Measurements from ENCODE around the gene ZDHHC14.

Gene ZDHHC14

GRCh38 chr6:157724138-157724820, 343.3 kb downstream of the ZDHHC14 start:
- Histone ChIP-seq H3K36me3 (ENCODE audit: control insufficient read depth, insufficient read depth, low read length) (no peaks in the 10 kb centered on the region), H3K4me3 (ENCODE audit: low read length) (no peak overlapping the region), H3K27ac (ENCODE audit: low read depth, low read length) (no peak overlapping the region), H3K9ac (ENCODE audit: low read length) (no peak overlapping the region), H3K27me3 (ENCODE audit: control insufficient read depth, insufficient read depth, low read length) (no peaks in the 10 kb centered on the region), H3K4me1 (ENCODE audit: control insufficient read depth, insufficient read depth, low read length) (no peaks in the 10 kb centered on the region)

- H3K9ac ChIP-seq (ENCODE audit: low read length): no peak overlapping the region
- H3K4me1 ChIP-seq (ENCODE audit: control insufficient read depth, insufficient read depth, low read length): no peaks in the 10 kb centered on the region
- no peaks in the 10 kb centered on the region for H3K36me3 ChIP-seq (ENCODE audit: control insufficient read depth, insufficient read depth, low read length)
- H3K27ac ChIP-seq (ENCODE audit: low read depth, low read length): no peak overlapping the region
- H3K4me3 ChIP-seq (ENCODE audit: low read length): no peak overlapping the region
- H3K27me3 ChIP-seq (ENCODE audit: control insufficient read depth, insufficient read depth, low read length): no peaks in the 10 kb centered on the region
Observed at GRCh38 chr6:157724960-157725741, 344.2 kb downstream of the ZDHHC14 start.

- no peaks in the 10 kb centered on the region for H3K27me3 ChIP-seq (ENCODE audit: control insufficient read depth, insufficient read depth, low read length)
- H3K9ac ChIP-seq (ENCODE audit: low read length): no peak overlapping the region
- H3K4me1 ChIP-seq (ENCODE audit: control insufficient read depth, insufficient read depth, low read length): no peaks in the 10 kb centered on the region
- no peak overlapping the region for H3K4me3 ChIP-seq (ENCODE audit: low read length)
- H3K36me3 ChIP-seq (ENCODE audit: control insufficient read depth, insufficient read depth, low read length): no peaks in the 10 kb centered on the region
- H3K27ac ChIP-seq (ENCODE audit: low read depth, low read length): no peak overlapping the region
Observed at GRCh38 chr6:157725836-157726235, 344.8 kb downstream of the ZDHHC14 start.

GRCh38 chr6:157726892-157727628, 346.1 kb downstream of the ZDHHC14 start:
- Histone ChIP-seq H3K27ac (ENCODE audit: low read depth, low read length) (peak overlapping the region; percentile 9), H3K4me3 (ENCODE audit: low read length) (no peak overlapping the region), H3K27me3 (ENCODE audit: control insufficient read depth, insufficient read depth, low read length) (no peaks in the 10 kb centered on the region), H3K4me1 (ENCODE audit: control insufficient read depth, insufficient read depth, low read length) (no peaks in the 10 kb centered on the region), H3K9ac (ENCODE audit: low read length) (no peak overlapping the region), H3K36me3 (ENCODE audit: control insufficient read depth, insufficient read depth, low read length) (no peaks in the 10 kb centered on the region)
